ENCODE data around the gene ACAN. TPM values are rescaled to one million over a fixed set of nuclear protein-coding genes. Genes with fewer than 3 reads are reported as not detected.

ACAN gene
- total and polyA plus RNA-seq, 5 donors from 2014 or later, result 0.06 to 0.32 TPM; not detected in 3

DNA sequence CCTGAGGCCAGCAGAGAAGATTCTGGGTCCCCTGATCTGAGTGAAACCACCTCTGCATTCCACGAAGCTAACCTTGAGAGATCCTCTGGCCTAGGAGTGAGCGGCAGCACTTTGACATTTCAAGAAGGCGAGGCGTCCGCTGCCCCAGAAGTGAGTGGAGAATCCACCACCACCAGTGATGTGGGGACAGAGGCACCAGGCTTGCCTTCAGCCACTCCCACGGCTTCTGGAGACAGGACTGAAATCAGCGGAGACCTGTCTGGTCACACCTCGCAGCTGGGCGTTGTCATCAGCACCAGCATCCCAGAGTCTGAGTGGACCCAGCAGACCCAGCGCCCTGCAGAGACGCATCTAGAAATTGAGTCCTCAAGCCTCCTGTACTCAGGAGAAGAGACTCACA is 55.7 kb downstream of the ACAN start:
- H3K36me3 Mint-ChIP-seq, result peaks cover 16% of the 10 kb centered on the region
- H3K4me3 ChIP-seq (ENCODE audit: low read depth, low read length), result no peak overlapping the region
- peaks cover 0 to 10% (median under 1%) of the 10 kb centered on the region in 7 donors for H3K9me3 Mint-ChIP-seq
- ATAC-seq (ENCODE audit: low read depth in 2 of 2) (no peak), DNase-seq (no peak)
- no peak overlapping the region for H3K4me3 Mint-ChIP-seq
- no peak overlapping the region for H3K27ac ChIP-seq (ENCODE audit: insufficient read depth, low read length, poor library complexity, severe bottlenecking)
- H3K27ac Mint-ChIP-seq, result peak overlapping the region in 1 of 3 donors; percentile 39
- H3K9me3 ChIP-seq (ENCODE audit: control insufficient read depth in 2 of 2, low read length in 2 of 2), result peaks cover 13% of the 10 kb centered on the region in 2 experiments
- no peaks in the 10 kb centered on the region for H3K27me3 ChIP-seq (ENCODE audit: control insufficient read depth, insufficient read depth, low read length)
- no peaks in the 10 kb centered on the region for H3K36me3 ChIP-seq (ENCODE audit: control insufficient read depth, insufficient read depth, low read length)
- no peaks in the 10 kb centered on the region for H3K4me1 Mint-ChIP-seq
- H3K27me3 Mint-ChIP-seq, result no peaks in the 10 kb centered on the region
- H3K4me1 ChIP-seq (ENCODE audit: control insufficient read depth, insufficient read depth, low read length, poor library complexity, severe bottlenecking), result no peaks in the 10 kb centered on the region

GRCh38 chr15:88859550-88859949 is 56.3 kb downstream of the ACAN start:
- H3K27me3 Mint-ChIP-seq, result no peaks in the 10 kb centered on the region
- no peak overlapping the region for H3K4me3 Mint-ChIP-seq
- Histone ChIP-seq H3K4me3 (ENCODE audit: low read depth, low read length) (no peak overlapping the region), H3K4me1 (ENCODE audit: control insufficient read depth, insufficient read depth, low read length, poor library complexity, severe bottlenecking) (no peaks in the 10 kb centered on the region), H3K9me3 (ENCODE audit: control insufficient read depth in 2 of 2, low read length in 2 of 2) (peaks cover 7% of the 10 kb centered on the region in 2 experiments), H3K27ac (ENCODE audit: insufficient read depth, low read length, poor library complexity, severe bottlenecking) (no peak overlapping the region), H3K36me3 (ENCODE audit: control insufficient read depth, insufficient read depth, low read length) (no peaks in the 10 kb centered on the region), H3K27me3 (ENCODE audit: control insufficient read depth, insufficient read depth, low read length) (no peaks in the 10 kb centered on the region)
- no peak overlapping the region for H3K27ac Mint-ChIP-seq
- ATAC-seq (ENCODE audit: low read depth in 2 of 2), result no peak
- H3K9me3 Mint-ChIP-seq, result peaks cover 0 to 8% (median 0%) of the 10 kb centered on the region in 7 donors
- DNase-seq, result no peak
- no peaks in the 10 kb centered on the region for H3K4me1 Mint-ChIP-seq
- peaks cover 16% of the 10 kb centered on the region for H3K36me3 Mint-ChIP-seq

- Mint-ChIP-seq H3K27me3 (no peaks in the 10 kb centered on the region), H3K27ac (no peak overlapping the region), H3K4me3 (no peak overlapping the region), H3K9me3 (peaks cover 0 to 2% (median 0%) of the 10 kb centered on the region in 7 donors), H3K36me3 (peaks cover 16% of the 10 kb centered on the region), H3K4me1 (peaks cover 0 to 2% (median 0%) of the 10 kb centered on the region in 4 donors)
- ATAC-seq (ENCODE audit: low read depth in 2 of 2) (no peak), DNase-seq (no peak)
- H3K36me3 ChIP-seq (ENCODE audit: control insufficient read depth, insufficient read depth, low read length), result no peaks in the 10 kb centered on the region
- no peak overlapping the region for H3K27ac ChIP-seq (ENCODE audit: insufficient read depth, low read length, poor library complexity, severe bottlenecking)
- no peak overlapping the region for H3K4me3 ChIP-seq (ENCODE audit: low read depth, low read length)
- H3K9me3 ChIP-seq (ENCODE audit: control insufficient read depth in 2 of 2, low read length in 2 of 2), result peaks cover 0 to under 1% of the 10 kb centered on the region in 2 experiments
- H3K27me3 ChIP-seq (ENCODE audit: control insufficient read depth, insufficient read depth, low read length), result no peaks in the 10 kb centered on the region
- no peaks in the 10 kb centered on the region for H3K4me1 ChIP-seq (ENCODE audit: control insufficient read depth, insufficient read depth, low read length, poor library complexity, severe bottlenecking)
These were observed 57.0 kb downstream of the ACAN start for GRCh38 chr15:88860212-88860611.

DNA sequence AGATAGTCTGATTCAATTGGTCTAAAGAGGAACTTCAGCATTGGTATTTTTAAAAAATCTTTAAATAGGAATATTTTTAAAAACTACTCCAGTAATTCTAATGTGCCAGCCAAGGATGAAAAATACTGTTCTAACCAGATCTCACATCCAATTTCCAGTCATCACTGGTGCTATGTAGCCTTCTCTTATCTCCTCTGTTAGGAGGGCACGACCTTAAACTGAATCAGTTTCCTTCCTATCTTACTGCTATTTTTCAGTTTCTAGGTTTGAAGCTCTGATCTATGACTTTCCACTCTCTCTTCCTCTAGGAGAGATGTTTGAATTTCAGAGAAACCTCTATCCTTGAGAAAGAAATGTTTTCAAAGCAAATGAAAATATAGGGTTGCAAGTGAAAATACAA is 60.2 kb downstream of the ACAN start:
- Mint-ChIP-seq H3K4me1 (peaks cover 0 to 4% (median under 1%) of the 10 kb centered on the region in 4 donors), H3K27ac (peak overlapping the region in 1 of 3 donors; percentile 78), H3K36me3 (peaks cover 20% of the 10 kb centered on the region), H3K4me3 (no peak overlapping the region), H3K27me3 (no peaks in the 10 kb centered on the region), H3K9me3 (peaks cover 0 to 2% (median 0%) of the 10 kb centered on the region in 7 donors)
- no peaks in the 10 kb centered on the region for H3K4me1 ChIP-seq (ENCODE audit: control insufficient read depth, insufficient read depth, low read length, poor library complexity, severe bottlenecking)
- H3K9me3 ChIP-seq (ENCODE audit: control insufficient read depth in 2 of 2, low read length in 2 of 2), result no peaks in the 10 kb centered on the region
- ATAC-seq (ENCODE audit: low read depth in 2 of 2) (no peak), DNase-seq (no peak)
- H3K27me3 ChIP-seq (ENCODE audit: control insufficient read depth, insufficient read depth, low read length), result no peaks in the 10 kb centered on the region
- H3K4me3 ChIP-seq (ENCODE audit: low read depth, low read length), result no peak overlapping the region
- H3K36me3 ChIP-seq (ENCODE audit: control insufficient read depth, insufficient read depth, low read length), result no peaks in the 10 kb centered on the region
- H3K27ac ChIP-seq (ENCODE audit: insufficient read depth, low read length, poor library complexity, severe bottlenecking), result no peak overlapping the region

DNA sequence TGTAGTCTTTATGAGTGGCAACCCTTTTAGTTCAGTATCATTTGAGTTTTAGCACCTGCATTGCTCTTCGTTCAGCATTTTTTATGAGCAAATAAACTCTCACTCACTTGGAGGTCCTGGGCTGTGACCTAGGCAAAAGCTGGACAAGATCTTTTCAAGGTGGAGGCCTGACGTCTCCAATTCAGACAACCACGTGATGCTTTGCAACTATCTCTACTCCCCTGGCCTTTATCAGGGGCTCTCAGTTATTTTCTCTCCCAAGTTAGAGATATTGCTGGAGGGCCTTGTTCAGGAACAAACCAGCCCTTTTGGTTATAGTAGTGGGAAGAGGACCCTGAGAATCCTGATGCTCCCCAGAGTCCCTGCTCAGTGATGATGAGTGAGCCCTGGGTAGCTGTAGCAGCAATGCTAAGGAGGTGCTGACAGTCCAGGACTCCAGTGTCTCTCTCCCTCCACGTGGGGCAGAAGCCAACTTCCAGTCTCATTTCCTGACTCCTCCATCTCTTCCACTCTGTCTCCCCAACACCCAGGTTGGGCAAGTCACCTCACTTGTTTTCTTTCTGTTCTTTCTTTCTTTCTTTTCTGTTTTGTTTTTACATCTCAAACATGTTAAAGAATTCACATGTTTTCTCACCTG is 61.7 kb downstream of the ACAN start:
- no peaks in the 10 kb centered on the region for H3K27me3 ChIP-seq (ENCODE audit: control insufficient read depth, insufficient read depth, low read length)
- Mint-ChIP-seq H3K27me3 (no peaks in the 10 kb centered on the region), H3K36me3 (peaks cover 11% of the 10 kb centered on the region), H3K9me3 (peaks cover 0 to 1% (median 0%) of the 10 kb centered on the region in 7 donors), H3K27ac (peak overlapping the region in 1 of 3 donors; percentile 88), H3K4me3 (no peak overlapping the region), H3K4me1 (peaks cover 0 to 4% (median under 1%) of the 10 kb centered on the region in 4 donors)
- H3K4me3 ChIP-seq (ENCODE audit: low read depth, low read length), result no peak overlapping the region
- no peaks in the 10 kb centered on the region for H3K4me1 ChIP-seq (ENCODE audit: control insufficient read depth, insufficient read depth, low read length, poor library complexity, severe bottlenecking)
- no peaks in the 10 kb centered on the region for H3K9me3 ChIP-seq (ENCODE audit: control insufficient read depth in 2 of 2, low read length in 2 of 2)
- no peak overlapping the region for H3K27ac ChIP-seq (ENCODE audit: insufficient read depth, low read length, poor library complexity, severe bottlenecking)
- ATAC-seq (ENCODE audit: low read depth in 2 of 2) (no peak), DNase-seq (no peak)
- H3K36me3 ChIP-seq (ENCODE audit: control insufficient read depth, insufficient read depth, low read length), result no peaks in the 10 kb centered on the region

DNA sequence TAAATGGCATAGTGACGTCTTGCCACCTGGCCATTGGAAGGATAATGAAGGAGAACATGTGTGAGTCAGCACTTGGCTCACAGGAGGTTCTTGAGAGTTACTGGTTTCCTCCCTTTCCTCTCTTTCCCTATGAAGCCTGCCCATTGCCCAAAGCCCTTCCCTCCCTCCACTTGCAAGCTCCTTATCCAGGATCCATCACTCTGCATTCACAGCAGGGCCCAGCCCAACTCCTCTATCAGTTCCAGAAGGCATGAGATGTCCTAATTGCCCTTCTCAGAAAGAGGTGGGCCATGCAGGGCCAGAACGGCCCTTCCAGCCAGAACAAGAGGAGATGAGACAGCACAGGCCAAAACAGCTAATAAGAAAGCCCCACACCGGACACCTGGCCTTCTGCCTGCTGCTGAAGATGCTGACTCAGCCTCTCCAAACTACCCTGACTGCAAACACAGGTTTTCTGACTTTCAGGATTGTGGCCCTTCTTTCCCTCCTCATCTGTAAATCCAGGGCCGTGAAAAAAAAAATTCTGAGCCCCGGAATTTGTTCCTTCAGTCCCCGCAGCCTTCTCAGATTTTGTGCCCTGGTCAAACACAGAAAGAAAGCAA is 62.4 kb downstream of the ACAN start:
- Histone ChIP-seq H3K9me3 (ENCODE audit: control insufficient read depth in 2 of 2, low read length in 2 of 2) (no peaks in the 10 kb centered on the region), H3K4me1 (ENCODE audit: control insufficient read depth, insufficient read depth, low read length, poor library complexity, severe bottlenecking) (no peaks in the 10 kb centered on the region), H3K36me3 (ENCODE audit: control insufficient read depth, insufficient read depth, low read length) (no peaks in the 10 kb centered on the region), H3K4me3 (ENCODE audit: low read depth, low read length) (no peak overlapping the region), H3K27ac (ENCODE audit: insufficient read depth, low read length, poor library complexity, severe bottlenecking) (no peak overlapping the region), H3K27me3 (ENCODE audit: control insufficient read depth, insufficient read depth, low read length) (no peaks in the 10 kb centered on the region)
- H3K4me3 Mint-ChIP-seq, result no peak overlapping the region
- peaks cover 0 to 1% (median 0%) of the 10 kb centered on the region in 7 donors for H3K9me3 Mint-ChIP-seq
- peak overlapping the region in 1 of 3 donors; percentile 88 for H3K27ac Mint-ChIP-seq
- peaks cover 5% of the 10 kb centered on the region for H3K36me3 Mint-ChIP-seq
- H3K27me3 Mint-ChIP-seq, result no peaks in the 10 kb centered on the region
- H3K4me1 Mint-ChIP-seq, result peaks cover 0 to 4% (median under 1%) of the 10 kb centered on the region in 4 donors
- no peak for DNase-seq
- no peak for ATAC-seq (ENCODE audit: low read depth in 2 of 2)

DNA sequence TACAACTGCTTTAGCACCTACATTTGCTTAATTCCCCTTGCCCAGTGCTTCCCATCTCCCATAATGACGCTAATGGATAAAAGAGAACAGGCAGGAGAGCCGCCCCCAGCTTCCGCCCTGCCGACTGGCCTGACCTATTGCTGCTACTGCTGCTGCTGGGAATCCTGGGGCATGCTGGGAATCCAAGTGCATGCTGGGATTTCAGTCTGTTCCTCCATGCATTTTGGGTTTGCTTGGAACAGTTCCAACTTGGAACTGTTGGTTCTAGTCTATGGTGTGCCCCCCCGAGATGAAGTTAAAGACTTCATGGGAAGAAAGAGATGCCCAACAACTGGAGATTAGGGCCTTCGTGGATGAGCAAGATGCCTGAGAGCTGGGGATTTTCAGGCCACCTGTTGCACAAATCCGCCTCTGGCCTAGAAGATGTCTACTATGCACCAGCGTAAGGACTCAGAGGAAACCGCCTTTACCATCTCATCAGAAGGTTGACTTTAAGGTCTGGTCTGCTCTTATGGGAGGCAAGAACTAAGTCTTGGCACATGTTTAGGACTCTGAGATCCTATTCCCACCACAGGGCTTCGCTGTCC is 63.2 kb downstream of the ACAN start:
- Mint-ChIP-seq H3K4me3 (no peak overlapping the region), H3K36me3 (peaks cover 4% of the 10 kb centered on the region), H3K27ac (no peak overlapping the region), H3K27me3 (no peaks in the 10 kb centered on the region), H3K9me3 (peaks cover 0 to 1% (median 0%) of the 10 kb centered on the region in 7 donors), H3K4me1 (peaks cover 0 to 4% (median under 1%) of the 10 kb centered on the region in 4 donors)
- Histone ChIP-seq H3K27ac (ENCODE audit: insufficient read depth, low read length, poor library complexity, severe bottlenecking) (no peak overlapping the region), H3K4me1 (ENCODE audit: control insufficient read depth, insufficient read depth, low read length, poor library complexity, severe bottlenecking) (no peaks in the 10 kb centered on the region), H3K27me3 (ENCODE audit: control insufficient read depth, insufficient read depth, low read length) (no peaks in the 10 kb centered on the region), H3K9me3 (ENCODE audit: control insufficient read depth in 2 of 2, low read length in 2 of 2) (no peaks in the 10 kb centered on the region), H3K36me3 (ENCODE audit: control insufficient read depth, insufficient read depth, low read length) (no peaks in the 10 kb centered on the region), H3K4me3 (ENCODE audit: low read depth, low read length) (no peak overlapping the region)
- ATAC-seq (ENCODE audit: low read depth in 2 of 2) (no peak), DNase-seq (no peak)

All from CD4-positive, CD25-positive, alpha-beta regulatory T cell (primary cell).